ENCODE results near the gene DOCK10. TPM values are rescaled to one million over a fixed set of nuclear protein-coding genes. Genes with fewer than 3 reads are reported as not detected.
A peak's percentile ranks its signal among the peaks of the same experiment; 100 is the strongest.

The DOCK10 gene
- total and polyA plus RNA-seq, 2 donors (not counting 1 experiment from before 2014, with no cell fraction given), result 49.5 to 139 TPM

GRCh38 chr2:224927646-224928173 is 114.6 kb downstream of the DOCK10 start:
- H3K4me1 Mint-ChIP-seq, result peaks cover 94% of the 10 kb centered on the region
- no peaks in the 10 kb centered on the region for H3K27me3 Mint-ChIP-seq
- Histone ChIP-seq H3K27ac (ENCODE audit: low read length in 2 of 2) (peak overlapping the region; percentile 38 to 43), H3K9me3 (ENCODE audit: control extremely low read depth in 1 of 3, control insufficient read depth in 2 of 3, insufficient read depth in 1 of 3, low read length in 2 of 3) (no peaks in the 10 kb centered on the region), H3K4me3 (ENCODE audit: control extremely low read depth in 1 of 5, extremely low read depth in 1 of 5, insufficient read depth in 1 of 5, low read depth in 2 of 5, low read length in 4 of 5) (no peak overlapping the region), H3K4me2 (replicated peaks; ENCODE audit: low read depth, low read length, poor library complexity, severe bottlenecking) (peak overlapping the region; percentile 30), H3K4me1 (ENCODE audit: control insufficient read depth in 2 of 2, insufficient read depth in 2 of 2, low read length in 2 of 2) (peaks cover 86 to 87% of the 10 kb centered on the region in 2 donors), H3K36me3 (replicated peaks in 1 of 2; ENCODE audit: control extremely low read depth in 1 of 2, control insufficient read depth in 1 of 2, extremely low read depth in 1 of 2, insufficient read depth in 2 of 2, low read length in 1 of 2) (peaks cover 0 to 67% of the 10 kb centered on the region in 2 experiments), H4K20me1 (ENCODE audit: control insufficient read depth, insufficient read depth, low read length, poor library complexity, severe bottlenecking) (no peaks in the 10 kb centered on the region), H3K79me2 (ENCODE audit: control insufficient read depth, insufficient read depth, low read length) (peaks cover 70% of the 10 kb centered on the region), H3K9ac (ENCODE audit: low read length) (no peak overlapping the region), H2AFZ (ENCODE audit: insufficient read depth, low read depth, low read length, poor library complexity, severe bottlenecking) (no peak overlapping the region), H3K27me3 (replicated peaks in 1 of 4; ENCODE audit: control extremely low read depth in 1 of 4, control insufficient read depth in 3 of 4, insufficient read depth in 4 of 4, low read length in 3 of 4) (no peaks in the 10 kb centered on the region)
- ChIA-PET POLR2A (interaction anchor here (0.7 kb wide), 3 partner anchors 18 to 377 kb away, joined by 4 to 9 read pairs (median 8); no protein-coding TSS in a partner anchor), CTCF (interaction anchor here (0.6 to 8.7 kb wide), 11 partner anchors 7 to 1867 kb away, joined by 3 to 124 read pairs (median 4); no protein-coding TSS in a partner anchor)
- intact Hi-C loops (cut with micrococcal nuclease), result loop anchor here (2.0 to 10.0 kb wide), 2 partner anchors 19 to 347 kb away; no protein-coding TSS in a partner anchor
- no peak for DNase-seq
- TF ChIP-seq CTCF (IDR thresholded peaks at IDR 0.05) (no peak), EZH2 (IDR thresholded peaks at IDR 0.05; ENCODE audit: borderline replicate concordance, insufficient read depth, low read depth, low read length, poor library complexity, severe bottlenecking) (no peak)
- WGBS (ENCODE audit: insufficient coverage), result 61% methylated on average over 4 of the region's 7 CpGs
- peak overlapping the region; percentile 4 for H3K4me3 Mint-ChIP-seq
- ATAC-seq (ENCODE audit: low read depth), result no peak
- H3K27ac Mint-ChIP-seq, result peak overlapping the region; percentile 78
- H3K9me3 Mint-ChIP-seq (ENCODE audit: insufficient read depth), result no peaks in the 10 kb centered on the region

GRCh38 chr2:224927011-224927410 is 115.3 kb downstream of the DOCK10 start:
- Mint-ChIP-seq H3K4me3 (peak overlapping the region; percentile 48), H3K27me3 (no peaks in the 10 kb centered on the region), H3K4me1 (peaks cover 95% of the 10 kb centered on the region), H3K9me3 (ENCODE audit: insufficient read depth) (no peaks in the 10 kb centered on the region), H3K27ac (peak overlapping the region; percentile 74)
- Histone ChIP-seq H3K4me1 (ENCODE audit: control insufficient read depth in 2 of 2, insufficient read depth in 2 of 2, low read length in 2 of 2) (peaks cover 86% of the 10 kb centered on the region in 2 donors), H3K9me3 (ENCODE audit: control extremely low read depth in 1 of 3, control insufficient read depth in 2 of 3, insufficient read depth in 1 of 3, low read length in 2 of 3) (no peaks in the 10 kb centered on the region), H3K27ac (ENCODE audit: low read length in 2 of 2) (peak overlapping the region; percentile 38 to 43), H3K36me3 (replicated peaks in 1 of 2; ENCODE audit: control extremely low read depth in 1 of 2, control insufficient read depth in 1 of 2, extremely low read depth in 1 of 2, insufficient read depth in 2 of 2, low read length in 1 of 2) (peaks cover 0 to 67% of the 10 kb centered on the region in 2 experiments), H3K4me2 (replicated peaks; ENCODE audit: low read depth, low read length, poor library complexity, severe bottlenecking) (peak overlapping the region; percentile 30), H3K27me3 (replicated peaks in 1 of 4; ENCODE audit: control extremely low read depth in 1 of 4, control insufficient read depth in 3 of 4, insufficient read depth in 4 of 4, low read length in 3 of 4) (no peaks in the 10 kb centered on the region), H3K9ac (ENCODE audit: low read length) (no peak overlapping the region), H4K20me1 (ENCODE audit: control insufficient read depth, insufficient read depth, low read length, poor library complexity, severe bottlenecking) (no peaks in the 10 kb centered on the region), H3K4me3 (ENCODE audit: control extremely low read depth in 1 of 5, extremely low read depth in 1 of 5, insufficient read depth in 1 of 5, low read depth in 2 of 5, low read length in 4 of 5) (no peak overlapping the region), H3K79me2 (ENCODE audit: control insufficient read depth, insufficient read depth, low read length) (peaks cover 64% of the 10 kb centered on the region), H2AFZ (ENCODE audit: insufficient read depth, low read depth, low read length, poor library complexity, severe bottlenecking) (no peak overlapping the region)
- CTCF ChIA-PET, result interaction anchor here (0.7 to 8.7 kb wide), 8 partner anchors 10 to 75 kb away, joined by 3 to 124 read pairs (median 4); no protein-coding TSS in a partner anchor
- 46% methylated on average over 2 of the region's 2 CpGs for WGBS (ENCODE audit: insufficient coverage)
- peak; percentile 39 for DNase-seq
- intact Hi-C loops (cut with micrococcal nuclease), result loop anchor here (2.0 to 10.0 kb wide), 2 partner anchors 20 to 348 kb away; no protein-coding TSS in a partner anchor
- POLR2A ChIA-PET, result interaction anchor here (0.7 to 1.7 kb wide), 5 partner anchors 11 to 376 kb away, joined by 3 to 9 read pairs (median 6); no protein-coding TSS in a partner anchor
- ATAC-seq (ENCODE audit: low read depth), result peak; percentile 44
- TF ChIP-seq EZH2 (IDR thresholded peaks at IDR 0.05; ENCODE audit: borderline replicate concordance, insufficient read depth, low read depth, low read length, poor library complexity, severe bottlenecking) (no peak), CTCF (IDR thresholded peaks at IDR 0.05) (no peak)
